SH-SY5Y (cell line): ENCODE results near the gene PLB1.

Experiments
- GATA2 ChIP-seq: IDR thresholded peaks from 2 replicates; pipeline ENCODE4 v1.6.1; 2011; ENCODE audit warnings: mild to moderate bottlenecking, low read depth, low read length
- GATA3 ChIP-seq: IDR thresholded peaks from 2 replicates; pipeline ENCODE4 v1.6.1; 2011; ENCODE audit warnings: low read depth, mild to moderate bottlenecking, low read length, moderate library complexity

GRCh38 chr2:28640908-28641300 is 145.0 kb downstream of the PLB1 start:
- no peak for TF ChIP-seq GATA2
- no peak for TF ChIP-seq GATA3
